K562 (cell line): ENCODE data around the gene RGS7. TPM values are rescaled to one million over a fixed set of nuclear protein-coding genes. Genes with fewer than 3 reads are reported as not detected.

Experiments used
- ATAC-seq: fragments of 200-7000 bp; cut with Tn5 transposase; 3 replicates; pipeline ENCODE4 v1.9.1; 2020; ENCODE audit warnings: moderate library complexity
- BruUV-seq: library from RNA; stranded (reverse); fragments of 400-500 nt; replicated peaks from 2 replicates; lab custom pipeline; 2021; lab: Mats Ljungman, UMichigan
- CTCF ChIA-PET: fragments of 300-600 bp; formaldehyde crosslinking; extraction: SDS; loops from one replicate; lab custom pipeline; 2021; ENCODE audit warnings: low intra/inter-chr PET ratio; lab: Yijun Ruan, JAX
- POLR2A ChIA-PET: fragments of 300-600, 350-650 bp; sonication (Branson Sonifier 250); formaldehyde crosslinking; extraction: SDS; loops from one replicate; lab custom pipeline; 2021; ENCODE audit warnings: antibody characterized with exemption, inconsistent platforms; lab: Yijun Ruan, JAX
- DNase-seq, 4 experiments: peaks; one replicate each; pipeline versions ENCODE4 v3.0.0 to v3.0.0-alpha.2; 2011 to 2018; ENCODE audit warnings: low spot score in 3 of 4, mixed read lengths in 3 of 4; ENCODE audit errors: extremely low read depth in 1 of 4
- FAIRE-seq: peaks from 2 replicates; lab custom pipeline; 2011; peaks lifted over from hg19 to GRCh38; lab: Jason Lieb, UNC
- H2AFZ ChIP-seq: 2 replicates; pipeline ENCODE4 v1.6.0; 2011; ENCODE audit warnings: low read depth, low read length, control low read depth, inconsistent platforms
- H3K27ac ChIP-seq: fragments of 200-600 bp; 3 replicates; pipeline ENCODE4 v1.8.0; 2011; ENCODE audit warnings: low read depth, mild to moderate bottlenecking, control low read depth, inconsistent platforms, low read length, moderate library complexity, mixed read lengths; ENCODE audit errors: extremely low read depth
- H3K27me3 ChIP-seq, 2 experiments: fragments of 300-600 bp in 1 of 2; 2 replicates in 1 of 2; 3 replicates in 1 of 2; pipeline versions ENCODE4 v1.6.0 to v1.8.0; 2011; ENCODE audit warnings: inconsistent platforms in 2 of 2, low read length in 2 of 2, mild to moderate bottlenecking in 1 of 2, mixed read lengths in 1 of 2, moderate library complexity in 1 of 2; ENCODE audit not compliant: control insufficient read depth in 2 of 2, insufficient read depth in 2 of 2
- H3K36me3 ChIP-seq: fragments of 300-600 bp; 3 replicates; pipeline ENCODE4 v1.8.0; 2011; ENCODE audit warnings: mild to moderate bottlenecking, low read length, inconsistent platforms; ENCODE audit not compliant: control insufficient read depth, insufficient read depth
- H3K4me1 ChIP-seq, 2 experiments: fragments of 200-600 bp in 1 of 2; replicated peaks in 1 of 2; 2 replicates in 1 of 2; 3 replicates in 1 of 2; pipeline versions ENCODE4 v1.5.1 to v1.8.0; 2011; ENCODE audit warnings: inconsistent platforms in 2 of 2, low read length in 2 of 2, mild to moderate bottlenecking in 1 of 2, mixed read lengths in 1 of 2, moderate library complexity in 1 of 2; ENCODE audit not compliant: control insufficient read depth in 2 of 2, insufficient read depth in 2 of 2
- H3K4me2 ChIP-seq: 2 replicates; pipeline ENCODE4 v1.6.1; 2011; ENCODE audit warnings: low read length, control low read depth, inconsistent platforms, mixed read lengths; ENCODE audit not compliant: insufficient read depth
- H3K4me3 ChIP-seq: fragments of 200-600 bp; sonication (generic), shearing (Covaris generic); 2 replicates; pipeline ENCODE4 v1.5.1; 2016; ENCODE audit warnings: control low read depth, inconsistent platforms
- H3K79me2 ChIP-seq: fragments of 200-600 bp; 3 replicates; pipeline ENCODE4 v1.8.0; 2011; ENCODE audit warnings: low read length, inconsistent platforms; ENCODE audit not compliant: control insufficient read depth, insufficient read depth
- H3K9ac ChIP-seq, 2 experiments: 2 replicates each; pipeline versions ENCODE4 v1.6.0 to v1.6.1; 2011; ENCODE audit warnings: low read depth in 2 of 2, low read length in 2 of 2, control low read depth in 1 of 2, inconsistent platforms in 1 of 2, mild to moderate bottlenecking in 1 of 2, mixed read lengths in 1 of 2; ENCODE audit not compliant: insufficient read depth in 1 of 2
- H3K9me1 ChIP-seq: one replicate; pipeline ENCODE4 v1.6.0; 2011; ENCODE audit warnings: inconsistent platforms, mild to moderate bottlenecking, low read length, moderate library complexity; ENCODE audit not compliant: control insufficient read depth, insufficient read depth
- H3K9me3 ChIP-seq: replicated peaks from 2 replicates; pipeline ENCODE4 v1.5.1; 2011; ENCODE audit warnings: low read depth, low read length, inconsistent platforms; ENCODE audit not compliant: control insufficient read depth, insufficient read depth
- H4K20me1 ChIP-seq: replicated peaks from 2 replicates; pipeline ENCODE4 v1.6.1; 2011; ENCODE audit warnings: low read length, inconsistent platforms, mixed read lengths; ENCODE audit not compliant: control insufficient read depth, insufficient read depth
- AFF4 ChIP-seq: sonication (generic); formaldehyde crosslinking; IDR thresholded peaks from 2 replicates; pipeline ENCODE4 v1.8.0; 2023; ENCODE audit warnings: mild to moderate bottlenecking, missing genetic modification reagents
- BDP1 ChIP-seq: IDR thresholded peaks from 3 replicates; pipeline ENCODE4 v1.6.1; 2011; ENCODE audit not compliant: insufficient read length, insufficient read depth
- CHD1 ChIP-seq: fragments of 200-600 bp; sonication (generic); IDR thresholded peaks from one replicate; pipeline ENCODE4 v1.6.1; 2012; ENCODE audit warnings: mild to moderate bottlenecking, moderate library complexity, low read length, inconsistent platforms
- EGR1 ChIP-seq: fragments of 450-650 bp; conservative IDR thresholded peaks from 2 replicates; pipeline ENCODE4 v1.6.1; 2017; ENCODE audit warnings: mild to moderate bottlenecking
- HDAC8 ChIP-seq: fragments of 450-650 bp; IDR thresholded peaks from 2 replicates; pipeline ENCODE4 v1.6.1; 2016; ENCODE audit warnings: mild to moderate bottlenecking, missing genetic modification characterization, moderate library complexity, missing compliant biosample characterization
- IRF1 ChIP-seq: sonication (generic); formaldehyde crosslinking; IDR thresholded peaks from 2 replicates; pipeline ENCODE4 v1.8.0; 2022; ENCODE audit warnings: missing genetic modification reagents, mild to moderate bottlenecking, borderline replicate concordance
- PTRF ChIP-seq: fragments of 450-650 bp; IDR thresholded peaks from 2 replicates; pipeline ENCODE4 v1.6.1; 2016; ENCODE audit warnings: mild to moderate bottlenecking, missing genetic modification characterization, missing compliant biosample characterization
- RBM39 ChIP-seq: fragments of 200-400 bp; formaldehyde crosslinking; optimal IDR thresholded peaks from 2 replicates; pipeline ENCODE3; 2018; ENCODE audit warnings: low read depth, low read length
- SETDB1 ChIP-seq: IDR thresholded peaks from one replicate; pipeline ENCODE4 v1.6.1; 2012; ENCODE audit warnings: low read length, control low read depth, inconsistent platforms
- TRIM25 ChIP-seq: fragments of 450-650 bp; IDR thresholded peaks from 2 replicates; pipeline ENCODE4 v1.7.0; 2016; ENCODE audit warnings: borderline replicate concordance
- USF2 ChIP-seq: sonication (generic); formaldehyde crosslinking; IDR thresholded peaks from 2 replicates; pipeline ENCODE4 v1.5.0; 2020; ENCODE audit warnings: missing genetic modification reagents
- ZC3H11A ChIP-seq: IDR thresholded peaks from 2 replicates; pipeline ENCODE4 v1.6.1; 2012; ENCODE audit warnings: low read depth, low read length, improper control_type of control experiment
- ZNF384 ChIP-seq: IDR thresholded peaks from 2 replicates; pipeline ENCODE4 v1.6.1; 2012; ENCODE audit warnings: low read depth, low read length, improper control_type of control experiment
- ZNF561 ChIP-seq: fragments of 450-650 bp; formaldehyde crosslinking; conservative IDR thresholded peaks from 2 replicates; pipeline ENCODE4 v1.4.0; 2020; ENCODE audit warnings: mild to moderate bottlenecking, moderate library complexity
- ZNF644 ChIP-seq: fragments of 200-800 bp; sonication (Bioruptor generic); IDR thresholded peaks from 2 replicates; pipeline ENCODE4 v1.6.1; 2016; ENCODE audit warnings: low read depth, missing genetic modification characterization, missing compliant biosample characterization
- WGBS: fragments of 100-300 bp; shearing (Covaris generic); methylation state at CpG from one replicate; pipeline ENCODE4 v1.1.6; 2016; ENCODE audit warnings: low coverage, mixed read lengths; ENCODE audit not compliant: insufficient coverage; ENCODE audit errors: missing lambda C conversion rate; 5-methylcytosine and 5-hydroxymethylcytosine counted together
- in situ Hi-C: fragments of 300-500 bp; cut with MboI; formaldehyde crosslinking; loops from 4 replicates; pipeline ENCODE4 v1.15.0; 2018; ENCODE audit warnings: inconsistent platforms, mixed read lengths
- intact Hi-C: fragments of 100-400 bp; cut with micrococcal nuclease; formaldehyde crosslinking; loops from 2 replicates; pipeline ENCODE4 v1.14.2; 2022
- polyA plus RNA-seq, 8 experiments: library from polyadenylated mRNA; depleted of rRNA in 4 of 8; stranded (reverse) in 5 of 8; unstranded in 3 of 8; fragments of >200 nt; fragmentation: Nextera tagmentation in 2 of 8; fragmentation: Illumina TruSeq in 1 of 8; extraction: Ambion mirVana in 2 of 8; extraction: Trizol in 1 of 8; gene quantifications; 2 replicates each; pipeline versions ENCODE4 v1.2.1 to v1.2.3, GENCODE V29; 2011 to 2014; ENCODE audit warnings: inconsistent platforms in 1 of 8, missing spikeins in 1 of 8
- total RNA-seq, 7 experiments: library from RNA; depleted of rRNA in 6 of 7; stranded (reverse); fragments of >200 nt in 6 of 7; fragmentation: Illumina TruSeq in 2 of 7; extraction: Trizol in 2 of 7; gene quantifications; 2 replicates each; pipeline versions ENCODE4 v1.2.1 to v1.2.3, GENCODE V29; 2011 to 2021; ENCODE audit warnings: low replicate concordance in 1 of 7

Gene RGS7
- total and polyA plus RNA-seq, 9 of the 15 experiments (the other 6 are each of a cell fraction or from before 2014, with no cell fraction given): not detected

DNA sequence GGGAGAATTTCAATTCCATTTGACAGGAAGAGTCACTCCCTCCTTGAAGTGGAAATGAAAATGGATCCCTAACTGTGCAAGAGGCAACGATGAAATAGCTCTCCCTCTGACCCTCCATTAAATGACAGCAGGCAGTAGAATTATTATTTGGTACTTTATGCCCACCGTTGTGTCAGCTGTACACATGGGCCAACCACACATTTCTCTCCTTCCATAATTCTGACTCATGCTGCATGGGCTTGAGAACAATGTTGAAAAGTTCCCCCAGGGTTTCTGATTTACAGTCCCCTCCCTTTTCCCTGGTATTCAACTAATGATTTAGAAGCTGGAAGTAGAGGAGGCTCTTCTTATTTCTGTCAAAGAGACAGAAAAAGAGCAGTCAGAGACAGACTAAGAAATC is 103.5 kb downstream of the RGS7 start:
- BruUV-seq: no TSS peak
- in situ Hi-C loops (no loop called here), intact Hi-C loops (no loop called here)
- no peak for ATAC-seq
- Histone ChIP-seq H3K27me3 (no peaks in the 10 kb centered on the region), H2AFZ (no peak overlapping the region), H3K4me2 (no peak overlapping the region), H3K79me2 (no peaks in the 10 kb centered on the region), H3K4me1 (no peaks in the 10 kb centered on the region), H4K20me1 (no peaks in the 10 kb centered on the region), H3K27ac (no peak overlapping the region), H3K9me3 (no peaks in the 10 kb centered on the region; the same call in 1 of the 2 replicates), H3K9me1 (no peaks in the 10 kb centered on the region), H3K36me3 (no peaks in the 10 kb centered on the region), H3K9ac (no peak overlapping the region), H3K4me3 (no peak overlapping the region)
- ChIA-PET CTCF (no interaction called here), POLR2A (interaction anchor here (0.8 kb wide), 1 partner anchor 109 kb away, joined by 3 read pairs; no protein-coding TSS in a partner anchor)
- no peak for FAIRE-seq
- no peak for DNase-seq
- 0% methylated on average over 2 of the region's 2 CpGs for WGBS
- no peak for TF ChIP-seq IRF1
- no peak for TF ChIP-seq RBM39
- no peak for TF ChIP-seq CHD1
- no peak for TF ChIP-seq ZC3H11A
- TF ChIP-seq TRIM25: no peak
- no peak for TF ChIP-seq USF2 (CRISPR knock-in tag)
- no peak for TF ChIP-seq PTRF (tag)
- no peak for TF ChIP-seq HDAC8 (tag)
- TF ChIP-seq ZNF561: no peak
- TF ChIP-seq SETDB1: no peak
- TF ChIP-seq BDP1: no peak
- no peak for TF ChIP-seq AFF4 (CRISPR knock-in tag)
- TF ChIP-seq ZNF384: no peak
- TF ChIP-seq ZNF644: no peak
- no peak for TF ChIP-seq EGR1
